Stimulated activated CD4-positive, alpha-beta T cell treated with anti-CD3 and anti-CD28 coated beads, Interleukin-4, amount 100 ng/mL, for 1 hour (primary cell): Measurements from ENCODE around the gene RHPN2.

Experiments used
- DNase-seq: peaks from one replicate; pipeline ENCODE4 v3.0.0-alpha.2; 2020

Gene RHPN2

GRCh38 chr19:33064792-33065550 lies at the start of gene RHPN2:
Gene RHPN2 (minus strand): TSS chr19:33064888. CDS start chr19:33064852, 36 bp downstream.
- DNase-seq = peak; percentile 61

- DNase-seq = no peak
These were observed 49.6 kb upstream of the RHPN2 start for GRCh38 chr19:33114312-33114711.

GRCh38 chr19:33111587-33111986 lies 46.9 kb upstream of the RHPN2 start:
- DNase-seq = no peak

- no peak for DNase-seq
These were observed 45.6 kb upstream of the RHPN2 start for GRCh38 chr19:33110137-33110910.

- no peak for DNase-seq
These were observed 43.5 kb upstream of the RHPN2 start for GRCh38 chr19:33108161-33108560.

GRCh38 chr19:33102893-33103292 lies 38.2 kb upstream of the RHPN2 start:
- DNase-seq = no peak

GRCh38 chr19:33100894-33101644 lies 36.4 kb upstream of the RHPN2 start:
- DNase-seq = no peak

GRCh38 chr19:33098055-33098534 lies 33.4 kb upstream of the RHPN2 start:
- no peak for DNase-seq

GRCh38 chr19:33096005-33096404 lies 31.3 kb upstream of the RHPN2 start:
- no peak for DNase-seq

GRCh38 chr19:33094436-33095067 lies 29.9 kb upstream of the RHPN2 start:
- no peak for DNase-seq

GRCh38 chr19:33093420-33094210 lies 28.9 kb upstream of the RHPN2 start:
- no peak for DNase-seq

GRCh38 chr19:33090179-33090578 lies 25.5 kb upstream of the RHPN2 start:
- no peak for DNase-seq

- no peak for DNase-seq
These were observed 24.3 kb upstream of the RHPN2 start for GRCh38 chr19:33089010-33089409.

GRCh38 chr19:33086955-33087354 lies 22.3 kb upstream of the RHPN2 start:
- no peak for DNase-seq

- DNase-seq = no peak
These were observed 21.0 kb upstream of the RHPN2 start for GRCh38 chr19:33085570-33086128.

GRCh38 chr19:33080761-33081681 lies 16.3 kb upstream of the RHPN2 start, which contains the start of gene GPATCH1:
Gene GPATCH1 (plus strand): TSS chr19:33081181. CDS start chr19:33081194, 13 bp downstream.
- peak; percentile 86 for DNase-seq

GRCh38 chr19:33075519-33075918 lies 10.8 kb upstream of the RHPN2 start:
- no peak for DNase-seq

GRCh38 chr19:33071887-33072286 lies 7.2 kb upstream of the RHPN2 start:
- DNase-seq = no peak

GRCh38 chr19:33067121-33067520 lies 2.4 kb upstream of the RHPN2 start:
- no peak for DNase-seq

- DNase-seq = no peak
These were observed 1.9 kb upstream of the RHPN2 start for GRCh38 chr19:33066543-33066942.

- DNase-seq = peak; percentile 26
These were observed 263 bp downstream of the RHPN2 start for GRCh38 chr19:33064458-33064791.
